Endothelial cell of umbilical vein (primary cell): ENCODE data around the gene IKZF1. TPM values are rescaled to one million over a fixed set of nuclear protein-coding genes. Genes with fewer than 3 reads are reported as not detected.

ENCODE experiments used
- BruUV-seq: library from RNA; stranded (reverse); fragments of 400-500 nt; replicated peaks from 2 replicates; lab custom pipeline; 2021; lab: Mats Ljungman, UMichigan
- CTCF ChIA-PET: fragments of 300-600, 350-600 bp; sonication (Branson Sonifier 250); formaldehyde crosslinking; loops from one replicate; lab custom pipeline; 2021; ENCODE audit warnings: antibody characterized with exemption, inconsistent platforms; lab: Charles Lee
- POLR2A ChIA-PET: fragments of 300-600, 350-600 bp; sonication (Branson Sonifier 250); formaldehyde crosslinking; loops from one replicate; lab custom pipeline; 2021; ENCODE audit warnings: antibody characterized with exemption, inconsistent platforms; lab: Charles Lee
- DNase-seq: peaks from one replicate; pipeline ENCODE4 v3.0.0-alpha.2; 2011; ENCODE audit warnings: low read depth, low spot score
- FAIRE-seq: peaks from 2 replicates; lab custom pipeline; 2011; peaks lifted over from hg19 to GRCh38; lab: Jason Lieb, UNC
- H2AFZ ChIP-seq: 2 replicates; pipeline ENCODE4 v1.6.0; 2012; ENCODE audit warnings: low read depth, low read length, control low read depth, inconsistent platforms
- H3K27ac ChIP-seq: 2 replicates; pipeline ENCODE4 v1.5.1; 2011; ENCODE audit warnings: low read depth, mild to moderate bottlenecking, control low read depth, low read length, moderate library complexity; ENCODE audit not compliant: insufficient read depth
- H3K27me3 ChIP-seq, 2 experiments: 2 replicates each; pipeline versions ENCODE4 v1.6.0 to v1.6.1; 2011; ENCODE audit warnings: low read length in 2 of 2, mixed read lengths in 1 of 2; ENCODE audit not compliant: control insufficient read depth in 2 of 2, insufficient read depth in 2 of 2
- H3K36me3 ChIP-seq, 2 experiments: 2 replicates in 1 of 2; 3 replicates in 1 of 2; pipeline ENCODE4 v1.5.1; 2011; ENCODE audit warnings: low read length in 2 of 2, mild to moderate bottlenecking in 1 of 2, moderate library complexity in 1 of 2; ENCODE audit not compliant: control insufficient read depth in 2 of 2, insufficient read depth in 2 of 2; ENCODE audit errors: extremely low read depth in 1 of 2
- H3K4me1 ChIP-seq: 3 replicates; pipeline ENCODE4 v1.5.1; 2011; ENCODE audit warnings: mild to moderate bottlenecking, low read length; ENCODE audit not compliant: control insufficient read depth, insufficient read depth; ENCODE audit errors: extremely low read depth
- H3K4me2 ChIP-seq: 2 replicates; pipeline ENCODE4 v1.6.1; 2011; ENCODE audit warnings: low read length, control low read depth, mixed read lengths; ENCODE audit not compliant: insufficient read depth
- H3K4me3 ChIP-seq, 3 experiments: fragments of 200-600 bp in 1 of 3; sonication (generic), shearing (Covaris generic) in 1 of 3; replicated peaks in 1 of 3; 2 replicates each; pipeline ENCODE4 v1.5.1; 2011 to 2016; ENCODE audit warnings: control low read depth in 3 of 3, low read length in 3 of 3, mild to moderate bottlenecking in 2 of 3, inconsistent platforms in 1 of 3, low read depth in 1 of 3, moderate library complexity in 1 of 3; ENCODE audit not compliant: insufficient read depth in 1 of 3
- H3K79me2 ChIP-seq: 2 replicates; pipeline ENCODE4 v1.6.0; 2012; ENCODE audit warnings: low read length, inconsistent platforms; ENCODE audit not compliant: control insufficient read depth, insufficient read depth
- H3K9ac ChIP-seq: replicated peaks from 2 replicates; pipeline ENCODE3; 2011; ENCODE audit warnings: low read length, control low read depth; ENCODE audit not compliant: insufficient read depth; ENCODE audit errors: extremely low read depth
- H3K9me1 ChIP-seq: replicated peaks from 3 replicates; pipeline ENCODE4 v1.6.0; 2011; ENCODE audit warnings: mild to moderate bottlenecking, low read length; ENCODE audit not compliant: control insufficient read depth, insufficient read depth; ENCODE audit errors: extremely low read depth
- H3K9me3 ChIP-seq: replicated peaks from 2 replicates; pipeline ENCODE4 v1.5.1; 2012; ENCODE audit warnings: low read length, inconsistent platforms; ENCODE audit not compliant: control insufficient read depth, insufficient read depth
- H4K20me1 ChIP-seq: replicated peaks from 2 replicates; pipeline ENCODE3; 2011; ENCODE audit warnings: mild to moderate bottlenecking, low read length; ENCODE audit not compliant: control insufficient read depth, insufficient read depth; ENCODE audit errors: extremely low read depth
- CTCF ChIP-seq, 2 donors: IDR thresholded peaks; 1 replicate in 1 of 2; 2 replicates in 1 of 2; pipeline ENCODE4 v1.5.1; 2011; ENCODE audit warnings: low read length in 2 of 2, mild to moderate bottlenecking in 2 of 2, moderate library complexity in 2 of 2, control low read depth in 1 of 2, inconsistent platforms in 1 of 2, low read depth in 1 of 2; ENCODE audit not compliant: insufficient read depth in 1 of 2; ENCODE audit errors: extremely low read depth in 1 of 2
- EZH2 ChIP-seq: IDR thresholded peaks from 2 replicates; pipeline ENCODE4 v1.6.1; 2012; ENCODE audit warnings: borderline replicate concordance, low read depth, mild to moderate bottlenecking, moderate library complexity, low read length, inconsistent platforms; ENCODE audit not compliant: severe bottlenecking
- FOS ChIP-seq: IDR thresholded peaks from 2 replicates; pipeline ENCODE4 v1.6.1; 2011; ENCODE audit warnings: mild to moderate bottlenecking, low read length, moderate library complexity, borderline replicate concordance; ENCODE audit not compliant: insufficient read depth
- GATA2 ChIP-seq: IDR thresholded peaks from 2 replicates; pipeline ENCODE4 v1.7.0; 2011; ENCODE audit warnings: low read depth, mild to moderate bottlenecking, moderate library complexity, mixed read lengths, low read length; ENCODE audit not compliant: insufficient read length, insufficient read depth
- JUN ChIP-seq: IDR thresholded peaks from 2 replicates; pipeline ENCODE4 v1.6.1; 2011; ENCODE audit warnings: borderline replicate concordance, low read depth; ENCODE audit not compliant: insufficient read length, insufficient read depth
- MYC ChIP-seq: IDR thresholded peaks from one replicate; pipeline ENCODE4 v1.6.1; 2011; ENCODE audit warnings: mild to moderate bottlenecking, low read depth, low read length
- POLR2A ChIP-seq: IDR thresholded peaks from 2 replicates; pipeline ENCODE4 v1.6.1; 2012; ENCODE audit warnings: low read depth, mild to moderate bottlenecking, control low read depth, low read length
- POLR2AphosphoS5 ChIP-seq: IDR thresholded peaks from 2 replicates; pipeline ENCODE4 v1.6.1; 2012; ENCODE audit warnings: low read depth, mild to moderate bottlenecking, control low read depth, low read length, moderate library complexity; ENCODE audit not compliant: insufficient read depth
- dilution Hi-C: fragments of 300-500 bp; cut with MboI; formaldehyde crosslinking; loops from one replicate; pipeline ENCODE4 v1.15.0; 2019; ENCODE audit warnings: low sequenced_read_pairs; ENCODE audit not compliant: extremely low pct_ligation_motif_present
- intact Hi-C: fragments of 100-400 bp; cut with micrococcal nuclease; formaldehyde crosslinking; loops from one replicate; pipeline ENCODE4 v1.10.0; 2022
- polyA plus RNA-seq, 4 experiments: library from polyadenylated mRNA; depleted of rRNA in 3 of 4; stranded (reverse) in 3 of 4; unstranded in 1 of 4; fragments of >200 nt; gene quantifications; 2 replicates each; pipeline versions ENCODE4 v1.2.1 to v1.2.3, GENCODE V29; 2011 to 2012; ENCODE audit warnings: missing spikeins in 1 of 4
- total RNA-seq: library from RNA; stranded (reverse); gene quantifications from 2 replicates; pipeline ENCODE4 v1.2.3, GENCODE V29; 2021
- TF ChIP-seq, protein P1 (sequence below): IDR thresholded peaks from 2 replicates; pipeline ENCODE4 v1.6.1; 2011; ENCODE audit not compliant: insufficient read depth, insufficient read length

Gene IKZF1
- total and polyA plus RNA-seq, 2 donors (not counting 3 experiments of a cell fraction or from before 2014, with no cell fraction given): 0.01 to 0.20 TPM

GRCh38 chr7:50358779-50359178, 54.3 kb downstream of the IKZF1 start:
- H2AFZ ChIP-seq: no peak overlapping the region
- H3K4me3 ChIP-seq: no peak overlapping the region
- H3K4me2 ChIP-seq: no peak overlapping the region
- H3K27me3 ChIP-seq: no peaks in the 10 kb centered on the region
- no peak overlapping the region for H3K9ac ChIP-seq
- dilution Hi-C loops (no loop called here), intact Hi-C loops (no loop called here)
- FAIRE-seq: no peak
- no peaks in the 10 kb centered on the region for H3K36me3 ChIP-seq
- no peak overlapping the region for H3K27ac ChIP-seq
- TF ChIP-seq MYC (no peak), EZH2 (no peak), GATA2 (no peak), CTCF (IDR thresholded peaks at IDR 0.05; ENCODE audit: extremely low read depth in 1 of 2, insufficient read depth in 1 of 2, low read depth in 1 of 2, low read length in 2 of 2) (no peak), FOS (no peak), POLR2AphosphoS5 (no peak), JUN (no peak), POLR2A (no peak)
- TF ChIP-seq, protein P1, sequence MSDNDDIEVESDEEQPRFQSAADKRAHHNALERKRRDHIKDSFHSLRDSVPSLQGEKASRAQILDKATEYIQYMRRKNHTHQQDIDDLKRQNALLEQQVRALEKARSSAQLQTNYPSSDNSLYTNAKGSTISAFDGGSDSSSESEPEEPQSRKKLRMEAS: no peak
- no peaks in the 10 kb centered on the region for H3K79me2 ChIP-seq
- no peaks in the 10 kb centered on the region for H3K9me3 ChIP-seq
- no peaks in the 10 kb centered on the region for H3K4me1 ChIP-seq
- no peak for DNase-seq
- no peaks in the 10 kb centered on the region for H4K20me1 ChIP-seq
- CTCF ChIA-PET: no interaction called here
- BruUV-seq: no TSS peak
- POLR2A ChIA-PET: no interaction called here
- H3K9me1 ChIP-seq: no peaks in the 10 kb centered on the region
